Astrocyte (in vitro differentiated cells and primary cell): Measurements from ENCODE around the gene WDR41. TPM values are rescaled to one million over a fixed set of nuclear protein-coding genes. Genes with fewer than 3 reads are reported as not detected.
A peak's percentile ranks its signal among the peaks of the same experiment; 100 is the strongest.

Source experiments
- DNase-seq: peaks from one replicate; pipeline ENCODE4 v3.0.0-alpha.2; 2010; ENCODE audit warnings: low read depth
- FAIRE-seq: peaks from 2 replicates; lab custom pipeline; 2011; peaks lifted over from hg19 to GRCh38; lab: Jason Lieb, UNC
- H2AFZ ChIP-seq: 2 replicates; pipeline ENCODE4 v1.6.0; 2012; ENCODE audit warnings: low read depth, low read length, inconsistent platforms
- H3K27ac ChIP-seq: 2 replicates; pipeline ENCODE4 v1.5.1; 2011; ENCODE audit warnings: low read depth, low read length, inconsistent platforms
- H3K27me3 ChIP-seq: 2 replicates; pipeline ENCODE4 v1.6.0; 2011; ENCODE audit warnings: low read length, inconsistent platforms; ENCODE audit not compliant: insufficient read depth
- H3K36me3 ChIP-seq: 2 replicates; pipeline ENCODE4 v1.5.1; 2011; ENCODE audit warnings: low read length, inconsistent platforms; ENCODE audit not compliant: insufficient read depth
- H3K4me1 ChIP-seq: 2 replicates; pipeline ENCODE4 v1.5.1; 2011; ENCODE audit warnings: low read length, inconsistent platforms; ENCODE audit not compliant: insufficient read depth
- H3K4me2 ChIP-seq: 2 replicates; pipeline ENCODE4 v1.6.0; 2012; ENCODE audit warnings: low read length, inconsistent platforms
- H3K4me3 ChIP-seq: 2 replicates; pipeline ENCODE4 v1.5.1; 2011; ENCODE audit warnings: low read depth, mild to moderate bottlenecking, low read length, inconsistent platforms; ENCODE audit not compliant: insufficient read depth
- H3K79me2 ChIP-seq: 2 replicates; pipeline ENCODE4 v1.6.0; 2012; ENCODE audit warnings: mild to moderate bottlenecking, low read length, inconsistent platforms; ENCODE audit not compliant: insufficient read depth
- H3K9ac ChIP-seq: 2 replicates; pipeline ENCODE4 v1.6.0; 2012; ENCODE audit warnings: mild to moderate bottlenecking, low read length, inconsistent platforms
- H3K9me3 ChIP-seq: 2 replicates; pipeline ENCODE4 v1.5.1; 2012; ENCODE audit warnings: low read depth, mild to moderate bottlenecking, low read length, inconsistent platforms; ENCODE audit not compliant: insufficient read depth
- H4K20me1 ChIP-seq: 2 replicates; pipeline ENCODE4 v1.6.0; 2012; ENCODE audit warnings: low read length, inconsistent platforms; ENCODE audit not compliant: insufficient read depth
- H3K27ac Mint-ChIP-seq: one replicate; pipeline ENCODE4 v1.8.0; 2021; ENCODE audit warnings: mild to moderate bottlenecking, mixed read lengths; ENCODE audit not compliant: unreplicated experiment
- H3K27me3 Mint-ChIP-seq: one replicate; pipeline ENCODE4 v1.8.0; 2021; ENCODE audit warnings: low read depth, mixed read lengths; ENCODE audit not compliant: unreplicated experiment
- H3K36me3 Mint-ChIP-seq: one replicate; pipeline ENCODE4 v1.8.0; 2021; ENCODE audit warnings: low read depth, mixed read lengths; ENCODE audit not compliant: unreplicated experiment
- H3K4me1 Mint-ChIP-seq: one replicate; pipeline ENCODE4 v1.8.0; 2021; ENCODE audit warnings: low read depth, mixed read lengths; ENCODE audit not compliant: unreplicated experiment
- H3K4me3 Mint-ChIP-seq: one replicate; pipeline ENCODE4 v1.8.0; 2021; ENCODE audit warnings: mild to moderate bottlenecking, moderate library complexity, mixed read lengths; ENCODE audit not compliant: unreplicated experiment
- H3K9me3 Mint-ChIP-seq: one replicate; pipeline ENCODE4 v1.8.0; 2021; ENCODE audit warnings: mild to moderate bottlenecking, mixed read lengths; ENCODE audit not compliant: unreplicated experiment
- CTCF ChIP-seq: IDR thresholded peaks from 2 replicates; pipeline ENCODE4 v1.5.1; 2011; ENCODE audit warnings: low read depth, mild to moderate bottlenecking, inconsistent platforms, low read length, moderate library complexity; ENCODE audit not compliant: insufficient read depth
- EZH2 ChIP-seq: IDR thresholded peaks from 2 replicates; pipeline ENCODE4 v1.6.1; 2012; ENCODE audit warnings: mild to moderate bottlenecking, low read length, inconsistent platforms; ENCODE audit not compliant: insufficient read depth
- total RNA-seq: library from RNA; stranded (reverse); gene quantifications from 2 replicates; pipeline ENCODE4 v1.2.1, GENCODE V29; 2021

WDR41 gene
- total RNA-seq, 1 donor from 2014 or later = 115 TPM

GRCh38 chr5:77449277-77449676 is 42.8 kb downstream of the WDR41 start:
- H3K79me2 ChIP-seq = peaks cover 5% of the 10 kb centered on the region
- H4K20me1 ChIP-seq = peaks cover 5% of the 10 kb centered on the region
- no peak overlapping the region for H3K4me3 ChIP-seq
- no peak overlapping the region for H3K27ac ChIP-seq
- H3K4me2 ChIP-seq = no peak overlapping the region
- H3K36me3 ChIP-seq = peaks cover 20% of the 10 kb centered on the region
- no peak overlapping the region for H2AFZ ChIP-seq
- H3K4me3 Mint-ChIP-seq = no peak overlapping the region
- H3K27me3 Mint-ChIP-seq = no peaks in the 10 kb centered on the region
- H3K9me3 Mint-ChIP-seq = no peaks in the 10 kb centered on the region
- no peak overlapping the region for H3K9ac ChIP-seq
- peak; percentile 45 for FAIRE-seq
- no peaks in the 10 kb centered on the region for H3K4me1 ChIP-seq
- H3K9me3 ChIP-seq = no peaks in the 10 kb centered on the region
- no peak overlapping the region for H3K27ac Mint-ChIP-seq
- H3K4me1 Mint-ChIP-seq = peaks cover 2% of the 10 kb centered on the region
- H3K36me3 Mint-ChIP-seq = peaks cover 42% of the 10 kb centered on the region
- DNase-seq = no peak
- H3K27me3 ChIP-seq = no peaks in the 10 kb centered on the region
- TF ChIP-seq CTCF (no peak), EZH2 (no peak)

- Mint-ChIP-seq H3K27ac (no peak overlapping the region), H3K36me3 (peaks cover 42% of the 10 kb centered on the region), H3K4me3 (no peak overlapping the region), H3K4me1 (peaks cover 2% of the 10 kb centered on the region), H3K27me3 (no peaks in the 10 kb centered on the region), H3K9me3 (no peaks in the 10 kb centered on the region)
- Histone ChIP-seq H2AFZ (no peak overlapping the region), H3K27me3 (no peaks in the 10 kb centered on the region), H3K27ac (no peak overlapping the region), H3K4me1 (no peaks in the 10 kb centered on the region), H3K36me3 (peaks cover 20% of the 10 kb centered on the region), H3K4me2 (no peak overlapping the region), H4K20me1 (peaks cover 8% of the 10 kb centered on the region), H3K4me3 (no peak overlapping the region), H3K9me3 (no peaks in the 10 kb centered on the region), H3K79me2 (peaks cover 7% of the 10 kb centered on the region), H3K9ac (no peak overlapping the region)
- no peak for DNase-seq
- no peak for TF ChIP-seq CTCF
- TF ChIP-seq EZH2 = no peak
- no peak for FAIRE-seq
Measured at GRCh38 chr5:77448831-77449230, 43.3 kb downstream of the WDR41 start.

- FAIRE-seq (no peak), DNase-seq (no peak)
- Histone ChIP-seq H3K9me3 (no peaks in the 10 kb centered on the region), H3K9ac (no peak overlapping the region), H3K27ac (no peak overlapping the region), H4K20me1 (peaks cover 9% of the 10 kb centered on the region), H3K4me1 (no peaks in the 10 kb centered on the region), H3K4me2 (no peak overlapping the region), H2AFZ (no peak overlapping the region), H3K27me3 (no peaks in the 10 kb centered on the region), H3K4me3 (no peak overlapping the region), H3K36me3 (peaks cover 17% of the 10 kb centered on the region), H3K79me2 (peaks cover 7% of the 10 kb centered on the region)
- Mint-ChIP-seq H3K4me3 (no peak overlapping the region), H3K27me3 (no peaks in the 10 kb centered on the region), H3K4me1 (no peaks in the 10 kb centered on the region), H3K27ac (no peak overlapping the region), H3K36me3 (peaks cover 33% of the 10 kb centered on the region), H3K9me3 (no peaks in the 10 kb centered on the region)
- TF ChIP-seq EZH2 (no peak), CTCF (no peak)
Measured at GRCh38 chr5:77444356-77444755, 47.8 kb downstream of the WDR41 start.
